ENCODE results near the gene MC1R.

MC1R gene

GRCh38 chr16:89897204-89897603 is 21.5 kb upstream of the MC1R start:
- DNase-seq: no peak

- no peak for DNase-seq
Observed at GRCh38 chr16:89898201-89898967, 20.3 kb upstream of the MC1R start.

GRCh38 chr16:89899879-89900481 is 18.7 kb upstream of the MC1R start:
- DNase-seq: no peak

DNA sequence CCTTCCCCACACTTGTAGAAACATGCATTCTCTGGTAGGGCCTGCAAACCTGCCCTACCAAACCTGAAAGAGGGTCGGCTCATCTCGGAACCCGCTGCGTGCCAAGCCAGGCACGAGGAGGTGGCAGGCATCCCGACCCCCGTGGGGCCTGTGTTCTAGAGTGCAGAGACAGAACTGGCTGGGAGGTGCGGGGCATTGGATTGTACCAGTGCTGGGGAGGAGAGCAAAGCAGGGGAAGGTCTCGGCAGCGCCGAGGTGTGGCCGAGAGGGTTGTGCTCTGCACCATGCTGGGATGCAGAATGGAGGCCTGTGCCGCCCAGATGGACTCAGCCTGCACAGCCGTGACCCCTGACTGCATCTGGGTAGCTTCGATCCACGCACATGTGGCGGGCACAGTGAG is 17.8 kb upstream of the MC1R start:
- no peak for DNase-seq

DNA sequence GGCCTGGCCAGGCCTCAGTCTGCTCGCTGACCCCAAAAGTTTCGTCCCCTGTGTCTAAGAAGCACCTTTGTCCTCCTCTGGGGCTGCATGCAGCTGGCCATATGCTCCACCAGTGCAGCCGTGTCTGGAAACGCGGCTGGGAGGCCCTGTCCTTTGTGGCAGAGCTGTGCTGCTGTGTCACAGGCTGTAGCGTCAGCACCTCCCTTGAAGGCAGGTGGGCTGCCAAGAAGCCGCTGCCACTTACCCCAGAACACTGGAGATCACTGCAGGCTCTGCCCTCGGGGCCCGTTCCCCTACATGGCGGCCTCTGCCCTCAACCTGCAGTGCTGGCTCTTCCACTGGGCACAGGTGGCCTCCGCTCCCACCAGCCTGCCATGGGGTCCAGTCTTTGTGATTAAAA is 15.7 kb upstream of the MC1R start:
- no peak for DNase-seq

GRCh38 chr16:89903908-89904515 is 14.7 kb upstream of the MC1R start:
- no peak for DNase-seq

DNA sequence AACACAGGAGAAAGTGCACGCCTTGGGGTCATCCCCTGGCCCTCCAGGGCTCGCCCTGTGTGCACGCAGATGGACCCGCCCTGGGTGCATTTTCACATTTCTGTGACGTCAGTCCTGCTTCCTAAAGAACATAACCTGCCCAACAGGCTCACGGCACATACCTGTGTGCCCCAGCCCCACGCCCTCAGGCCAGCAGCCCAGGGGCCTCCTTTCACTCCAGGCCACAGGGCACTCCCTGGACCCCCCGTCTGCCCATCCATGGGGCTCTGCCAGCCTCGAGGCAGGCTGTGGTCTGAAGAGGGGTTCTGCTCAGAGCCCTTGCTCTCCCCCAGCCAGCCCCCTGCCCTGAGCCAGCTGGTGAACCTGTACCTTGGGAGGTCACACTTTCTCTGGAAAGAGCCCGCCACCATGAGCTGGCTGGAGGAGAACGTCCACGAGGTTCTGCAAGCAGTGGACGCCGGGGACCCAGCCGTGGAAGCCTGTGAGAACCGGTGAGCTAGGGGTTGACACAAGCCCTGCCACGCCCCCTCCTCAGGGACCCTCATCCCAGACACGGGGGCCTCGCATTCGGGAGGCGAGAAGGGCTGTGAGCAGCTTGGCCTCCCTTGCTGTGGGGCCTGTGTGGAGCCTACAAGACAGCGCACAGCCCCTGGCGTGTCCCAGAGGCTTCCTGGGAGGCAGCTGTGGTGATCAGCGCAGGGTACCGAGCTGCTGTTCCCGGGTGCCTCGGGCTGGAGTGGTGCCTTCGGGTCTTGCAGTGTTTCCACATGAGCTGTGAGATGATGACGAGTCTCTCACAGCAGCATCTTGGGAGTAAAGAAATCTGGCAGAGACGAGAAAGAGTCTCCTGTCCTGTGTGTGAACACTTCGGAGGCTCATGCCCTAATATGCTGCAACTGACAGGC is 13.8 kb upstream of the MC1R start:
- DNase-seq: no peak

GRCh38 chr16:89905511-89906139 is 13.0 kb upstream of the MC1R start:
- no peak for DNase-seq

- DNase-seq: no peak
Observed at GRCh38 chr16:89906140-89907025, 12.3 kb upstream of the MC1R start.

GRCh38 chr16:89907055-89907814 is 11.4 kb upstream of the MC1R start:
- no peak for DNase-seq

- no peak for DNase-seq
Observed at GRCh38 chr16:89908236-89908635, 10.4 kb upstream of the MC1R start.

DNA sequence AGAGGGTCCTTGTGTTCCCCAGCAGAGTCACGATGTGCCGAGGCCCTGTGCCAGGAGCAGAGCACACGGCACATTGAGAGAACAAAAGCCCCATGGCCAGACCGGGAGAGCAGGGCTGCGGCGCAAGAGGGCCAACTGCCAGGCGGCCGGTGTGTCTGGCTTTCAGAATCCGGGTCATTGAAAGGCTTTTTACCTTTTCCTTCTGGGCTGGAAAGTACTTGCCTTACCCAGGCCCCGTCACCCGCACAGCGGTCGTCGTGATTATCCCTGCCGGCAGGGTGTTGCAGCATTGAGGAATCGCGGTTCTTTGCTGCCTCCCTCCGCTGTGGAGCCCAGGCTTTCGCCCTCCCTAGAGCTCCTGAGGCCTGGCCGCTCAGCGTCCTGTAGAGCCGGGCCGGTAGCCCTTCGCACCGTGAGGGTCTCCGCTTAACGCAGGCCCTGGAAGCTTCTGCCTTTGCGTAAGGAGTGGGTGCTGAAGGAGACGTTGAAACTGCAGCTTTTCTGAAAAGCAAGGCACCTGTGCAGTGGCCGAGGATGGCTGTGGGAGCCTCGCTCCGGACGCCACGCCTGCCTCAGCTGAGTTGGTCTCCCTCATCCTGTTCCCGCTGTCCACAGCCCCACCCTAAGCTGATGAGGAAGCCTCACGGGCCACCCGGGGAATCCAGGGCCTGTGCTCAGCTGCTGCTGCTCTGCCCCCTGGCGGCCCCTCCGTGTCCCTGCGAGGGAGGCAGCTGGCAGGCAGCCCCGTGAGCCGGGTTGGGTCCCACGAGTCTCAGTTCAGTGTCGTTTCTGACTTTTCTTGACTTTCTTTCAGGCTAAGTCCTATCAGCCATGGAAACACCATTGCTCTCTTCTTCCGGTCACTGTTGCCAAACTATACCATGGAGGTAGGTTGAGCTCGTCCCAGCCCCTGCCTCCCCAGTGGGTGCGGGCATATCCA is 8.6 kb upstream of the MC1R start:
- DNase-seq: peak; percentile 74

DNA sequence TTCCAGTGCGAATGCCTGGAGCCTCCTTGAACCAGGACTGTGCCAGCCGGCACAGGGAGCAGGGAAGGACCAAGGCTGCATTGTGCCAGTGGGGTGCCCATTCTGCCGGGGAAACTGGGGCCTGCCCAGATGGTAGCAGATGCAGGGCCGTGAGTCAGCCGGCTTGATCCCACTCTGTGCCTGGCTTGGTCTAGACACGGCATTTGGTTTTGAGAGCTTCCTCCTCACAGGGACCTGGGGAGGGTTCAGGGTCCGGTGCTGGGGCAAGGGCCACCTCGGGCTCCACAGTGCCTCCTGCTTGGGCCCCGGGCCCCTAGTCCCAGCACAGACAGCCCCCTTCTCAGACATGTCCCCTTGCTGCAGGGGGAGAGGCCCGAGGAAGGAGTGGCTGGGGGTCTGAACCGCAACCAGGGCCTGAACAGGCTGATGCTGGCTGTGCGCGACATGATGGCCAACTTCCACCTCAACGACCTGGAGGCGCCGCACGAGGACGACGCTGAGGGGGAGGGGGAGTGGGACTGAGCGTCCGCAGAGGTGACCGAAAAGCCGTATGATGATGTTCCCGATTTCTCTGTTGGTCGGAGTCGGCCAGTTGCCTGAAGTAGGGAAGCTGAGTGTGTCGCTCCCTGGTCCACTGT is 7.8 kb upstream of the MC1R start:
- no peak for DNase-seq

GRCh38 chr16:89911375-89911774 is 7.3 kb upstream of the MC1R start:
- DNase-seq: no peak

DNA sequence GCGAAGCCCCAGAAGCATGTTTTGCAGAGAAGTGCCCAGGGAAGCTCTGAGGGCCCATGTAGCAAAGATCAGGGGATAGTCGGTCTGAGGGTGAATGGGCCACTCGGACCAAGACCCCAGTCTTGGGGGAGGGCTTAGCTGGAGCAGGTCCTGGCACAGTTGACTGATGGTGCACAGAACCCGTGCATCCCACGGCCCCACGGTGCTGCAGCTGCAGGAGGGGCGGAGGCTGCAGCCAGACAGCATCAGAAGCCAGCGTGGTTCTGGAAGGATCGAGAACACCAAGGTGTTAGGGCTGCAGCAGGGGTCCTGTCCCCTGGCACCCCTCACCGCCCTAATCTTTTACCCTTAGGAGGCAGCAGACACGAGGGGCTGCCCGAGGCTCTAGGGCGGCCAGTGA is 6.5 kb upstream of the MC1R start:
- DNase-seq: no peak

DNA sequence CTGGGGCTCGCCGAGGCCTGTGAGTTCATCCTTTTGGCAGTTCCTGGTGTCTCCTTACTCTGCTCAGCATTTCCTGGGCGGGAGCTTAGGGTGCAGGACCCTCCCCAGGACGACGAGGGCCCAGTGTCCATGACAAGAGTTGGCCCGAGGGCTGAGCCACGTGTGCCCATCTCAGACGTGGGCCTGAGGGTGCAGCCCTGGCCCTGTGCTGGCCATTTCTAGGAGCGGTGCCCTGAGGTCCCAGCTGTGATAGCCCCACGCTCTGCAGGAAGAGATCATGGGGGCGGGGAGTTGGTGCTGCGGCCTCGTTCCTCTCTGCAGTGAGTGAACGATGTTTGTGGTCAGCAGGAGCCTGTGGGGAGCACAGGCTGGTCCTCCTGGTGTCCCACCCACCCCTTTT is 6.0 kb upstream of the MC1R start:
- no peak for DNase-seq

GRCh38 chr16:89913408-89914387 is 5.0 kb upstream of the MC1R start:
- DNase-seq: no peak
